ENCODE results near the gene NUDT17. TPM values are rescaled to one million over a fixed set of nuclear protein-coding genes. Genes with fewer than 3 reads are reported as not detected.

NUDT17 gene
- total and polyA plus RNA-seq, 9 donors = 11.9 to 20.8 (median 13.9) TPM

DNA sequence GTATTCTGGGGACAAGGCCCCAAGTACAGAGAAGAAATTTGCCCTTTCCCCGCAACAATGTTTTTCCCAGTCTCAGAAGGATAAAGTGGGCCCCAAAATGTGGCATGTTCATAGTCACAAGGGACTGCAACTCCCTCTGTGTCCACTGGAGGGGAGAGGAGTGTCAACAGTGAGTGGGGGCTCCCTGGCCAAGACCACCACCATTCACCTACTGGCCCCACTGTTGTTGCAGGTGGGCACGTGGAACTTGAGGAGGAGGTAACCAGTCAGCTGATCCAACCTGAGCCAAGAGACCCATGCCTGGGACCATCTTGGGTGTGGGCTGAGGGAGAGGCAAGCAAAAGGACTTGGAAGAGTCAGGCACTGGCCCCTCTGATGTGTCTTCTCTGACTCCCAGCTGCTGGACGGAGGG is 777 bp downstream of the NUDT17 start:
- H3K27ac ChIP-seq (ENCODE audit: low read length) = peak overlapping the region; percentile 83
- DNase-seq = peak; percentile 54

DNA sequence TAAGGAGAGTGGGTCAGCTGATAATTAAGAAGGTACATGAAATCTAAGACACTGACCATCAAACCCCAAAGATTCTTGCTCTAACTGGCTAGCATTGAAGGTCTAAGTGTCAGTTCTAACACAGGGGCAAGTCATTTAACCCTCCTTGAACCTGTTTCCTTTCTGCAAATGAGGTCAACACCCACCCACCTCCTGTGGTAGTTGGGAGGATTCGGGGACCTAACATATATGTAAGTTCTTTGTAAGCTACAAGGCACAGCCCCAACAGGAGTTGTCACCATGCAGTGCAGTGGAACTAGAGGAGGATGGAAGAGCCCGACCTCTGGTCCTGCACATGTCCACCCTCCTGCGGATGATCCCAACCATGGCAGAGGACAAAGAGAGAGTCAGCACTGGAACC is 2.4 kb downstream of the NUDT17 start:
- peaks cover 51% of the 10 kb centered on the region for H3K36me3 ChIP-seq (ENCODE audit: control insufficient read depth, insufficient read depth, low read length)
- no peaks in the 10 kb centered on the region for H3K9me3 ChIP-seq (replicated peaks; ENCODE audit: control insufficient read depth, low read depth, low read length)
- no peak overlapping the region for H3K4me3 ChIP-seq (ENCODE audit: low read length)
- WGBS (ENCODE audit: insufficient coverage) = 95% methylated on average over 2 of the region's 3 CpGs
- H3K4me1 ChIP-seq (ENCODE audit: control insufficient read depth, insufficient read depth, low read length) = peaks cover 10% of the 10 kb centered on the region
- no peak for DNase-seq
- no peaks in the 10 kb centered on the region for H3K27me3 ChIP-seq (ENCODE audit: control insufficient read depth, insufficient read depth, low read length)
- no peak overlapping the region for H3K27ac ChIP-seq (ENCODE audit: low read length)

More for the DNA sequence above, 777 bp downstream of the NUDT17 start:
- peaks cover 46% of the 10 kb centered on the region for H3K36me3 ChIP-seq (ENCODE audit: control insufficient read depth, insufficient read depth, low read length)
- peaks cover 10% of the 10 kb centered on the region for H3K4me1 ChIP-seq (ENCODE audit: control insufficient read depth, insufficient read depth, low read length)
- no peaks in the 10 kb centered on the region for H3K9me3 ChIP-seq (replicated peaks; ENCODE audit: control insufficient read depth, low read depth, low read length)
- peak overlapping the region; percentile 62 for H3K4me3 ChIP-seq (ENCODE audit: low read length)
- WGBS (ENCODE audit: insufficient coverage) = 57% methylated on average over 1 of the region's 3 CpGs
- no peaks in the 10 kb centered on the region for H3K27me3 ChIP-seq (ENCODE audit: control insufficient read depth, insufficient read depth, low read length)

DNA sequence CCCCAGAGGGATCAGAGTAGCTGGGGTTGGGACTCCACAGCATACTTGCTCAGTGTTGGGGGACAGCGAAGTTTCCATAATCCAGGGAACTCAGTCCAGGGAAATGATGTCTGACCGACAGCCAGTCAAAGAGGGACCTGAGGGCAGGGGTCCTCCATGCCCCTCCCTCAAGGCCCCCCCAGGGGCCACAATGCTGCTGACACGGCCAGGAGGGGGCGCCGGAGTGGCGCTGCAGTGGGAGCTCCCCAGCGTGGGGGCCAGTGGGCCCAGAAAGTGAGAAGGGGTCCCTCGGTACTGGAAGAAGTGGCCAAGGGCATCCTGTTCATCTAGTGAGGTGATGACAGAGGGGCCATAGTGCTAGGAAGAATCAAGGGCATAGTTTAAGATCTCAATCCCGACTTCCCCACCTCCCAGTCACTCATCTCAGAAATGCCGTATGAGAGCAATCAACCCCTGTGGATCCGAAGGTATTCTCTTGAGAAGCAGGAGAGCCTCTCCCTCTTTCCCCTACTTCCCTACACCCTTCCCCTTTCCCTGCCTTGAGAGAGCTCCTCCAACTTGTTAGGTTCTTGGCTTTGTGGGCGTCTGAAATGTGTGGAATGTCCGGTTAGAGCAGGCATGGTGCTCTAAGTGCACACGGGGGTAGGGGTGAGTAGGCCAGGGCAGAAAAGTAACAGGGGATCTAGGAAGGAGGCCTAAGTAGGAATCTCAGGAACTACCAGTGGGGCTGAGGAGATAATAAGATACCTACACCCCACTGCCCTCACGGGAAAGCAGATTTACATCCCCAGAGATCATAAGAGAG is 4.1 kb downstream of the NUDT17 start:
- Histone ChIP-seq H3K9me3 (replicated peaks; ENCODE audit: control insufficient read depth, low read depth, low read length) (no peaks in the 10 kb centered on the region), H3K36me3 (ENCODE audit: control insufficient read depth, insufficient read depth, low read length) (peaks cover 64% of the 10 kb centered on the region), H3K27ac (ENCODE audit: low read length) (no peak overlapping the region), H3K27me3 (ENCODE audit: control insufficient read depth, insufficient read depth, low read length) (no peaks in the 10 kb centered on the region), H3K4me1 (ENCODE audit: control insufficient read depth, insufficient read depth, low read length) (peaks cover 10% of the 10 kb centered on the region), H3K4me3 (ENCODE audit: low read length) (no peak overlapping the region)
- DNase-seq = no peak
- 100% methylated on average over 1 of the region's 15 CpGs for WGBS (ENCODE audit: insufficient coverage)

DNA sequence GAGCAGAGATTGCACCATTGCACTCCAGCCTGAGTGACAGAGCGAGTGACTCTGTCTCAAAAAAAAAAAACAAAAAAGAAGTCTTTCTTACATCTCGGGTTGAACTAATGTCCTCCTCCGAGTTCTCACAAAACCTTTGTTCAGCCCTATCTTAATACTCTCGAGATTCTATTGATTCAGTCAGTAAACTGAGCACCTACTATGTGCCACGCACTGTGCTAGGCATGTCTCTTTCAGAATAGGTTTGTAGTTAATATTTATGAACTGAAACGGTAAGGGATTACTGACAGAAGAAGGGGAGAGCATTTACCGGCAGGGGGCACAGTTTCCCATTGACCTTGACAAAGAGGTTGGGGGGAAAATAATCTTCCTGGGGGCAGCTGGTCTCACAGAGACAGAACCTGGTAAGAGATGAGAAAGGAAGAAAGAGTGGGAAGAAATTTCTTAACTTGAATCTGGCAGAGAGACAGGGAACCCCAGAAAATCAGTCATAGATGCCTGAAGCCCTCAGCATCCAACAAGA is 10.1 kb downstream of the NUDT17 start:
- H3K4me3 ChIP-seq (ENCODE audit: low read length) = no peak overlapping the region
- H3K27ac ChIP-seq (ENCODE audit: low read length) = no peak overlapping the region
- peaks cover 68% of the 10 kb centered on the region for H3K36me3 ChIP-seq (ENCODE audit: control insufficient read depth, insufficient read depth, low read length)
- H3K9me3 ChIP-seq (replicated peaks; ENCODE audit: control insufficient read depth, low read depth, low read length) = no peaks in the 10 kb centered on the region
- H3K27me3 ChIP-seq (ENCODE audit: control insufficient read depth, insufficient read depth, low read length) = no peaks in the 10 kb centered on the region
- 82% methylated on average over 7 of the region's 7 CpGs for WGBS (ENCODE audit: insufficient coverage)
- H3K4me1 ChIP-seq (ENCODE audit: control insufficient read depth, insufficient read depth, low read length) = peaks cover 15% of the 10 kb centered on the region
- no peak for DNase-seq

DNA sequence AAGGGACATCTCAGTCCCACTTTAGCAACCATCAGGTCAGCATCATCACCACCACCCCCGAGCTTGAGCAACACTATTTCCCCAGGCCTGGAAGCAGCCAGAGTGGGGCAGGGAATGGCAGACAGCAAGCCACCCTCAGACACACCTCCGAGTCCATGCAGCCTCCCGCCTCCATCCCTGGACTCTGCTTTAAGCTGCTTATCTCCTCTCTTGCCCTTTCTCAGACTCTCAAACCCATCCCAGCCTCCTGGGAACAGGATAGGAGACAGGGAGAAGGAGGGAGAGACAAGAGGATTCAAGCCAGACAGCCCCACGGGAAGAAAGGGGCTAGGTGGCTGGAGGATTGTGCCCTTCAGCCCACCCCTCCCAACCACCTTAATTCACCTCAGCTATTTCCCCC is 11.7 kb downstream of the NUDT17 start:
- DNase-seq = no peak
- no peaks in the 10 kb centered on the region for H3K27me3 ChIP-seq (ENCODE audit: control insufficient read depth, insufficient read depth, low read length)
- H3K4me1 ChIP-seq (ENCODE audit: control insufficient read depth, insufficient read depth, low read length) = peaks cover 15% of the 10 kb centered on the region
- no peak overlapping the region for H3K4me3 ChIP-seq (ENCODE audit: low read length)
- no peak overlapping the region for H3K27ac ChIP-seq (ENCODE audit: low read length)
- 77% methylated on average over 2 of the region's 4 CpGs for WGBS (ENCODE audit: insufficient coverage)
- no peaks in the 10 kb centered on the region for H3K9me3 ChIP-seq (replicated peaks; ENCODE audit: control insufficient read depth, low read depth, low read length)
- H3K36me3 ChIP-seq (ENCODE audit: control insufficient read depth, insufficient read depth, low read length) = peaks cover 52% of the 10 kb centered on the region

DNA sequence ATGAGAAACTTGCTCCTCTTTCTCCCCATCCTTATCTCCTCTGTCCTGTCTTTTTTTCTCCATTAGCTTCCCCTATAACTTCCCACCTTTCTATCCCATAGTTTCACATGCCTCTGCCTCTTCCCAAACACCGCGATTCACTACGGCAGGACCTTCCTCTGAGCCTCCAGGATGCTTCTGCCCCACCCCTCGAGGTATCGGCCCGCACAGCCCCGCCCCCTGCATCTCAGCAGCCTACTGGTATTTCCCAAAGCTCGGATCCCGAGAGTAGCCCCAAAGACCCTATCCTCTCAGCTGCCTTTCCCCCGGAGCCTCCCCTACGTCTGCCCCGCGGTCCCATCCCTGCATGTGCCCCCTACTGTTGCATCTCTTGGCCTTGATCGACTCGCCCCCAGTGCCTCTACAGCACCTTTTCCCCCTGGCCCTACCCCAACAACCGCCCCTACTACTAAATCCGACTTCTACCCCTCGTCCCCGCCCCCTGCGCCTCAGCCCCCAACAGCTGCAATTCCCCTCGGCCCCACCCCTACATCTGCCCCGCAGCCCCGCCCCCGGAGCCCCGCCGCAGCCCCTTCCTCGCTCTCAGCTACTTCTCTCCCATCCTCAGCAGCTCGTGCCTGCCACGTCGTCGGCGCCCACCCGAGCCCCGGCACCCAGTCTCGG is 12.9 kb downstream of the NUDT17 start:
- Histone ChIP-seq H3K36me3 (ENCODE audit: control insufficient read depth, insufficient read depth, low read length) (peaks cover 41% of the 10 kb centered on the region), H3K9me3 (replicated peaks; ENCODE audit: control insufficient read depth, low read depth, low read length) (no peaks in the 10 kb centered on the region), H3K4me1 (ENCODE audit: control insufficient read depth, insufficient read depth, low read length) (peaks cover 15% of the 10 kb centered on the region), H3K27ac (ENCODE audit: low read length) (peak overlapping the region; percentile 99), H3K4me3 (ENCODE audit: low read length) (peak overlapping the region; percentile 95), H3K27me3 (ENCODE audit: control insufficient read depth, insufficient read depth, low read length) (no peaks in the 10 kb centered on the region)
- 0% methylated on average over 19 of the region's 35 CpGs for WGBS (ENCODE audit: insufficient coverage)
- no peak for DNase-seq

DNA sequence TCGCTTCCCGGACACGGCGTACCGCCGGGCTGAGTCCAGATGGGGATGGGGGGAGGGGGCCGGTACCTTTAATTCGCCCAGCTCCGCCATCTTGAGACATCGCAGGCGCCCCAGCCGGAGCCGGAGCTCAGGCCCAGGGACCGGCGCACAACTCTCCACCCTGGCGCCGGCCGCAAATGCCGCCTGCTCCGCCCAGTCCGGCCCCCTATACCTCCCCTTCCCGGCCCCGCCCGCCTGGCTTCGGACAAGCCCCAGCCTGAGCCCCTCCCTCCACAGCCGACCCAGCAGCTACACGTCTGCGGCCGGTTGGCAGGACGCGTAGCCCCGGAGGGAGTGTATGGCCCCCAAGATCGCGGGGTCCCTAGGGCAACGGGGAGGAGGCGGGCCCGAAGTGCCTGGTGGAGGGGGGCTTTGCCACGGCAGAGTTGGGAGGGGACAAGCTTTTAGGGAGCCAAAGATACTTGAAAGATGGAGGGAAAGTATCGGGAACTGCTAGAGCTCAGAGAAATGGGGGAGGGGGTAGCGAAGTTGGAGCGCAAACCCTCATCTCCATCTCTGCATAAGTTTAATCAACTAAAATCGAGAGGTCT is 13.6 kb downstream of the NUDT17 start, which contains the start of gene PIAS3:
Gene PIAS3, minus strand, starts transcription at position 181 of the 590 bp plus-strand sequence. Its CDS starts 91 bp downstream, at position 90.
- DNase-seq = peak; percentile 99
- H3K4me1 ChIP-seq (ENCODE audit: control insufficient read depth, insufficient read depth, low read length) = peaks cover 21% of the 10 kb centered on the region
- peaks cover 35% of the 10 kb centered on the region for H3K36me3 ChIP-seq (ENCODE audit: control insufficient read depth, insufficient read depth, low read length)
- peak within 1 kb of the TSS; percentile 95 for H3K4me3 ChIP-seq (ENCODE audit: low read length)
- no peaks in the 10 kb centered on the region for H3K27me3 ChIP-seq (ENCODE audit: control insufficient read depth, insufficient read depth, low read length)
- peak within 1 kb of the TSS; percentile 99 for H3K27ac ChIP-seq (ENCODE audit: low read length)
- WGBS (ENCODE audit: insufficient coverage) = 0% methylated on average over 29 of the region's 42 CpGs
- H3K9me3 ChIP-seq (replicated peaks; ENCODE audit: control insufficient read depth, low read depth, low read length) = no peaks in the 10 kb centered on the region

DNA sequence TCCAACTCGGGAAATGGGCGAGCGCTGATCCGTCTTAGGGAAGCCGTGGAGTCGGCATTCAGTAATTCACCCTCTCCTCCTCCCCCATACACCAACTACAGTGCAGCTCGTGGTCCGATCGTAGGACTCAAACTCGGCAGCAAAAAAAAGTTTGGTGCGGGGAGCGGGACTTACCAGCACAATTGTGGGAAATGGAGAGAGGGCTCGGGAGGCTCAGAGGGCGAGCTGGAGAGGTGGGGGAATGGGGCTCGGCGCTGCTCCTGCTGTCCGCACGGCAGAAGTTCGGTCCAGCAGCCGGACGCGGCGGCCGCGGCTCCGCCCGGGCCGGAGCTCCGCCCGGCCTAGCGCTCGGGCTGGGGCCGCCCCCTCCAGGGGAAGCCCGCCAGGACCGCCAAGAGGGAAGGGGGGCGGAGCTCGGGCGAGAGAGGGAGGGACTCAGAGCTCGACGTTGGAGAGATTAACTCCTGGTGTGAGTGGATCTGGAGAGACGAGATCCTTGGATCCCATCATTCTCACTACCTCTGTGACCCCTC is 14.1 kb downstream of the NUDT17 start:
- Histone ChIP-seq H3K4me1 (ENCODE audit: control insufficient read depth, insufficient read depth, low read length) (peaks cover 21% of the 10 kb centered on the region), H3K36me3 (ENCODE audit: control insufficient read depth, insufficient read depth, low read length) (peaks cover 29% of the 10 kb centered on the region), H3K27ac (ENCODE audit: low read length) (peak overlapping the region; percentile 99), H3K4me3 (ENCODE audit: low read length) (peak overlapping the region; percentile 95), H3K9me3 (replicated peaks; ENCODE audit: control insufficient read depth, low read depth, low read length) (no peaks in the 10 kb centered on the region), H3K27me3 (ENCODE audit: control insufficient read depth, insufficient read depth, low read length) (no peaks in the 10 kb centered on the region)
- 1% methylated on average over 30 of the region's 41 CpGs for WGBS (ENCODE audit: insufficient coverage)
- peak; percentile 98 for DNase-seq

DNA sequence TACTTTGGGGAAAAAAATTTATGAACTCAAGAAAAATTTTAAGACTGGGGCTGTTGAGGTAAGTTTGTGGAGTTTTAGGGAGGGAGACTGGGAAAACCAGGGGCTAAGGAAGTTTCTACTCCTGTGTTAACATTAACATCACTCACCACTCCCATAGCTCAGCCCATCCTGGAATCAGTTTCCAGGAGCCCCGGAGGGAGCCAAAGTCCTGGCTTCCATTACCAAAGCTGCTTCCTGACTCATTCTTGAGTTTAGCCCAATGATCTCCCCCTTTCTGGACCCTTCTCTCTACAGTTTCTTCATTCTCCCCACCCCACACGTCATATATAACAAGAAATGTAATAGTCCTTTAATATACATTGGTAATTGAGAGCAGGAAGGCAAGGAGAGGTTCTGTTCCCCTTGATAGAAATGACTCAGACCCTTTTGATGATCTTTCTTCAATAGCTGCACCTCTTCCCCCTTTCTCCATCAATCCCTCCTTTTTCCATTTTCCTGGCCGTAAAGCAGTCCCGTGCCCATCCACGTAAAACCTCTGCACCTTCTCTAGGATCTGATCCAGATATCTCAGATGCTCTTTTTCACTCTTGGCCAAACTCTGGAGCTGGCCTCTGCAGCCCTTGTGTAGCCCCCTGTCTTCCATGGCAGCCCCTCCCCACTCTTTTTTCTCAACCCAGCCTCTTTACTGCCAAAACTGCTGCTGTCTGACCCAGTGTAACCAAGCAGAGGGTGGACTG is 18.0 kb downstream of the NUDT17 start:
- peak; percentile 96 for DNase-seq

More for the DNA sequence above, 18.0 kb downstream of the NUDT17 start:
- peaks cover 4% of the 10 kb centered on the region for H3K27me3 ChIP-seq (ENCODE audit: control insufficient read depth, insufficient read depth, low read length)
- H3K4me1 ChIP-seq (ENCODE audit: control insufficient read depth, insufficient read depth, low read length) = peaks cover 11% of the 10 kb centered on the region
- no peaks in the 10 kb centered on the region for H3K9me3 ChIP-seq (replicated peaks; ENCODE audit: control insufficient read depth, low read depth, low read length)
- H3K36me3 ChIP-seq (ENCODE audit: control insufficient read depth, insufficient read depth, low read length) = peaks cover 8% of the 10 kb centered on the region
- 38% methylated on average over 4 of the region's 5 CpGs for whole genome bisulfite sequencing (ENCODE audit: insufficient coverage)
- peak overlapping the region; percentile 87 for H3K27ac ChIP-seq (ENCODE audit: low read length)
- no peak overlapping the region for H3K4me3 ChIP-seq (ENCODE audit: low read length)

All from muscle of leg (tissue), 11 donors.